T-helper 22 cell (primary cell): ENCODE data around the gene CFAP73.
A peak's percentile ranks its signal among the peaks of the same experiment; 100 is the strongest.

Experiments used
- DNase-seq: peaks from one replicate; pipeline ENCODE4 v3.0.0-alpha.2; 2020; ENCODE audit warnings: low read depth

Gene CFAP73

GRCh38 chr12:113142173-113142885 is 7.2 kb upstream of the CFAP73 start:
- DNase-seq: no peak

DNA sequence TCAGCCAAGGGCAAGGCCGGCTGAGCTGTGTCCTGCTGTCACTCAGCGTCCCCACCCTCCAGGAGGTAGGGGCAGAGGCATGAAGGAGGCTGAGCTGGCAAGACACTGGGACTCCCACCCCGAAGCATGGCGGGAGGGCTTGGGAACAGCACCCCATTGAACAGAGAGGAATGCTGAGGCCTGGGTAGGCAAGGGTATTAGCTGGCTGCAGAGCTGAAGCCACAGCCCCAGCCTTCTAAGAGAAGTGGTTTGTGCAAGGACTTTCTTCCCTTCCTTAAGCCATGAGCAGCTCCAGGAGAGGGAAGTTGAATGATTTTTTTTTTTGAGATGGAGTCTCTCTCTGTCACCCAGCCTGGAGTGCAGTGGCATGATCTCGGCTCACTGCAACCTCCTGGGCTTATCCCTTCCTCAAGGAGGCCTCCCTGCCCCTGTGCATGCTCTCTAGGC is 6.6 kb upstream of the CFAP73 start:
- no peak for DNase-seq

DNA sequence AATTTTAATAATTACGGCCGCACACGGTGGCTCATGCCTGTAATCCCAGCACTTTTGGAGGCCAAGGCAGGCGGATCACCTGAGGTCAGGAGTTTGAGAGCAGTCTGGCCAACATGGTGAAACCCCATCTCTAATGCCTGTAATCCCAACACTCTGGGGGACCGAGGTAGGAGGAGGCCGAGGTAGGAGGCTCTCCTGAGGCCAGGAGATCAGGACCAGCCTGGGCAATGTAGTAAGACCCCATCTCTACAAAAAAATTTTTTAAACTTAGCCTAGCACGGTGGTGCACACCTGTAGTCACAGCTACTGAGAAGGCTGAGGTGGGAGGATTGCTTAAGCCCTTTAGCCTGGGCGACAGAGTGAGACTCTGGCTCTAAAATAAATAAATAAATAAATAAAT is 5.6 kb upstream of the CFAP73 start:
- DNase-seq: no peak

DNA sequence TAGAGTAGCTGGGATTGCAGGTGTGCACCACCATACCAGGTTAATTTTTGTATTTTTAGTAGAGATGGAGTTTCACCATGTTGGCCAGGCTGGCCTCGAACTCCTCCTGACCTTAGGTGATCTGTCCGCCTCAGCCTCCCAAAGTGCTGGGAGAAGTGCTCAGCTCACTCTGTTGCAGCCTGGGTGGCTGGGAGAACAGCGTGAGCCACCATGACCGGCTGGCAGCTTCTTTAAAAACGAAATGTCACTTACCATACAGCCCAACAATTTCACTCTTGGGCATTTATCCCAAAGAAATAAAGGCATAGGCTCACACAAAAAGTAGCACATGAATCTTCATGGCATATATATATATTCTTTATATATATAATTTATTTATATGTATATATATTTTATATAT is 4.7 kb upstream of the CFAP73 start:
- DNase-seq: no peak

- DNase-seq: no peak
Observed at GRCh38 chr12:113145720-113146551, 3.6 kb upstream of the CFAP73 start.

DNA sequence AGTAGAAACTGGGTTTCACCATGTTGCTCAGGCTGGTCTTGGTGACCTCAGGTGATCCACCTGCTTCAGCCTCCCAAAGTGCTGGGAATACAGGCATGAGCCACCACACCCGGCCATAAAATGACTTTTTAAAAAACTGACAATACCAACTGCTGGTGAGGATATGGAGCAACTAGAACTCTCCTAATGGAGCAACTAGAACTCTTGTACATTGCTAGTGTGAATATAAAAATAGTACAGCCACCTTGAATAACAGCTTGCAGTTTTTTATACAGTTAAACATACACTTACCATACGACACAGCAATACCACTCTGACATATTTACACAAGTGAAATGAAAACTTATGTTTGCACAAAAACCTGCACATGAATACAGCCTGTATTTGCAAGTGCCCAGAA is 2.5 kb upstream of the CFAP73 start:
- DNase-seq: no peak

DNA sequence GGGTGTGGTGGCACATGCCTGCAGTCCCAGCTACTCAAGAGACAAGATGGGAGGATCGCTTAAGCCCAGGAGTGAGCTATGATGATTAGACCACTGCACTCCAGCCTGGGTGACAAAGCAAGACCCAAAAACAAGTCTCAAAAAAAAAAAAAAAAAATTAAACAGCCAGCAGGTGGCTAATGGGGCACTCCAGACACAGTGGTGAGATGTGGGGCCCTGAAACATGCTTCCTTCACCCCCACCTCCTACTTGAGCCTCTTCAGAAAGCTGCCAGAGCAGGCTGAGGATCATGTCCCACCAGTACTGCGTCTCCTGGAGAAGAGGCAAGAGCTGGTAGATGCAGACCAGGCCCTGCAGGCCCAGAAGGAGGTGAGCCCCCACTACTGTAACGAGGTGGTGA is 2.1 kb downstream of the CFAP73 start:
- DNase-seq: no peak

- DNase-seq: no peak
Observed at GRCh38 chr12:113152196-113152834, 2.8 kb downstream of the CFAP73 start.

- peak; percentile 48 for DNase-seq
Observed at GRCh38 chr12:113152835-113153814, 3.6 kb downstream of the CFAP73 start.

DNA sequence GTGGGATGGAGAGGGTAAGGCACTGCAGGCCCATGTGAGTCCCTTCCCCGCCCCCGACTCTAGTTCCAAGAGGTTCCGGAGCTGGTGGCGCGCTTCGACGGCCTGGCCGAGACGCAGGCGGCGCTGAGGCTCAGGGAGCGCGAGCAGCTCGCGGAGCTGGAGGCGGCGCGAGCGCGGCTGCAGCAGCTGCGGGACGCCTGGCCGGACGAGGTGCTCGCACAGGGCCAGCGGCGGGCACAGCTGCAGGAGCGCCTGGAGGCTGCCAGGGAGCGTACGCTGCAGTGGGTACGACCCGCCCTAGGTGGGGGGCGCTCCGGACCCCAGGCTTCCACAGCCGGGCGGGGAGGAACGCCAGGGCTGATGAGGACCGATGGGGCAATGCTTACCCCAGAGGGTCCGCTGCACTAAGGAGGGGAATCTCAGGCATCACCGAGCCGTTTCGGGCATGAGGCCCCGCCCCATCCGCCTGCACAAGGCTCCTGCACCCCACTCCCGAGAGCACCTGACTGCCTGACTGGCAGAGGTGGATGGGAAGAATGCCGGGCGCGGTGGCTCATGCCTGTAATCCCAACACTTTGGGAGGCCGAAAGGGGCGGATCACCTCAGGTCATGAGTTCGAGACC is 4.9 kb downstream of the CFAP73 start:
- DNase-seq: no peak

DNA sequence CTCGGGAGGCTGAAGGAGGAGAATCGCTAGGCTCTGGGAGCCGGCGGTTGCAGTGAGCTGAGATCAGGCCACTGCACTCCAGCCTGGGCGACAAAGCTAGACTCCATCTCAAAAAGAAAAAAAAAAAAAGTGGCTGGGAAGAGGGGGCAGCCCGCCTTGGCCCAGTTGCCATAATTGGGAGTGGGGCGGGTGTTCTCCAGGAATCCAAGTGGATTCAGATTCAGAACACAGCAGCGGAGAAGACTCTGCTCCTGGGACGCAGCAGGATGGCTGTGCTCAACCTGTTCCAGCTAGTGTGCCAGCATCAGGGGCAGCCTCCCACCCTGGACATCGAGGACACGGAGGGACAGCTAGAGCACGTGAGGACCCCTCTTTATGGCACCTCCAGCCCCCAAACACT is 5.5 kb downstream of the CFAP73 start:
- no peak for DNase-seq

DNA sequence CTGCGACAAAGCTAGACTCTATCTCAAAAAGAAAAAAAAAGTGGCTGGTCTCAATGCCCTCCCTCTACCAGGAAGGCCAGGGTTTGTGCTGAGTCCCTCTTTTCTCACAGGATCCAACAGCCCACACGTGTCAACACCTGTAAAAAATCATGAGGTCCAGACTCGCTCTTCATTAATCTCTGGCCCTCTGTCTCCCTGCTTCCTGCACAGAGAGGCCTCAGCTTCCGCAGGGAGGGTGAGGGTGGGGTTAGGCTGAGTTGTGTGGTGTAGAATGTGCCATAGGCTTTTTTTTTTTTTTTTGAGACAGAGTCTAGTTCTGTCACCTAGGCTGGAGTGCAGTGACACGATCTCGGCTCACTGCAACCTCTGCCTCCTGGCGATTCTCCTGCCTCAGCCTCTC is 6.1 kb downstream of the CFAP73 start:
- DNase-seq: no peak

DNA sequence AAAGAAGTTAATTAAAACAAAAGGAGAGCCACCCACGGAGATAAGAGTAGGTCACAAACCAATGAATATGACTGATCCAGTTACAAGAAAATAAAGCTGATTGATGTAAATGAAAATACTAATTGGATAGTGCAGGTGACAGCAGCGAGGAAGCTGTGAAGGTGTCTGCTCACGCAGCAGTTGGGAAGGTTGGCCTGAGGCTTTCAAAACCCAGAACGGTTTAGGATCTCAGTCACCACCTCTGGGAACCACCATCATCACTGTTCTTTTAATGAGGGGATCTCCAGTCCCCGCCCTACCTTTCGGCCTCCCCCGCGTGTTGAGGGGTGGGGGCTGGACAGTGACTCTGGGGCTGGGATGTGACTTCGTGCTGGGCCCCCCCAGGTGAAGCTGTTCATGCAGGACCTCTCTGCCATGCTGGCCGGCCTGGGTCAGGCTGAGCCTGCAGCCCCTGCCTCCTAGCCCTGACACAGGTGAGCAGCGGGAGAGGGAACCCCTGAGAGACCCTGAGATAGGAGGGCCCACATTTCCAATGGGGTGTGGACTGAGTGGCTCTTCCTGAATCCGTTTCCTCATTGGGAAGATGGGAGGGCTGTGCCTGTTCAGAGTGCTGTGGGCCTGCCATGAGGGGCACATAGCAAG is 7.8 kb downstream of the CFAP73 start:
- DNase-seq: no peak

DNA sequence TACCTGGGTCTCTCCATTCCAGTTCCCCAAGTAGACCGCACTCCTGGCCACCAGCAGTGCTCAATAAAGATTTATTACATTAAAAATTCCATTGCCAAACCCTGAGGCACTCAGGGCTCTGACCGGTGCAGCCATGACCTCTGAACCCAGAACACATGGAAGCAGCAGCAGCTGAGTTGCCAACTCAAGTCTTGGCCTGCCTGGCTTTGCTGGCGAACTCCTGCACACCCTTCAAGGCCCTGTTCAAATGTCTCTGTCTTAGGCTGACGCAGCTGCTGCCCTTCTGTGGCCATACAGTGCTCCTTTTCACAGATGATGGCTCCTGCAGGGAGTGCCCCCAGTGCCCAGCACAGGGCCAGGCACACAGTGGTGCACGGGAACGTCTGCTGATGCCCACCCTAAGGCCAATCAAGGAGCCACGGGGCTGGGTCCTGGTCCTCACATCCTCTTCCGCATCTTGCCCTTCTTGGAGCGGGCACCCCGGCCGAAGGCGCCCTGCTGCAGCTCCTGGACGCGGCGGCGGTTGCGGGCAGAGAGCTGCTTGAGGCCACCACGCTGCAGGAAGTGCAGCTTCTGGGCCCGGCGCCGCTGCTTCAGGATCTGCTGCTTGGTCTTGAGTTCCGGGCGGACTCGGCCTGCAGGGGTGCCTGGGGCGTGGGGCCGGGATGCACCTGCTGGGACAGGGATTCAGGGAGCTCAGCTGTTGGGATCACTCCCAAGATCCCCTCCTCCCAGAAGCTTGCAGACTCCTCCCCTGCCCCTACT is 9.1 kb downstream of the CFAP73 start:
- no peak for DNase-seq

GRCh38 chr12:113159937-113160336 is 10.4 kb downstream of the CFAP73 start:
- no peak for DNase-seq

GRCh38 chr12:113161415-113162016 is 12.0 kb downstream of the CFAP73 start:
- no peak for DNase-seq

- no peak for DNase-seq
Observed at GRCh38 chr12:113162102-113163029, 12.8 kb downstream of the CFAP73 start.

- no peak for DNase-seq
Observed at GRCh38 chr12:113163030-113163360, 13.5 kb downstream of the CFAP73 start.

GRCh38 chr12:113164014-113164413 is 14.5 kb downstream of the CFAP73 start:
- no peak for DNase-seq
